GM12878 (cell line): ENCODE results near the gene MICAL3. TPM values are rescaled to one million over a fixed set of nuclear protein-coding genes. Genes with fewer than 3 reads are reported as not detected.

Experiments used
- ATAC-seq: fragments of 200-7000 bp; cut with Tn5 transposase; 3 replicates; pipeline ENCODE4 v1.9.1; 2020; ENCODE audit warnings: mild to moderate bottlenecking, moderate library complexity
- BruUV-seq: library from RNA; stranded (reverse); fragments of 400-500 nt; replicated peaks from 2 replicates; lab custom pipeline; 2021; lab: Mats Ljungman, UMichigan
- CTCF ChIA-PET: fragments of 300-600 bp; sonication (Branson Sonifier 250); formaldehyde crosslinking; extraction: SDS; loops from one replicate; lab custom pipeline; 2021; ENCODE audit warnings: inconsistent platforms; lab: Yijun Ruan, JAX
- POLR2A ChIA-PET: fragments of 350-600 bp; formaldehyde crosslinking; extraction: SDS; loops from one replicate; lab custom pipeline; 2021; ENCODE audit warnings: inconsistent platforms; lab: Charles Lee
- RAD21 ChIA-PET: fragments of 300-600 bp; sonication (Branson Sonifier 250); formaldehyde crosslinking; loops from one replicate; lab custom pipeline; 2023; ENCODE audit warnings: antibody characterized with exemption; ENCODE audit not compliant: unreplicated experiment; lab: Charles Lee
- SMC1A ChIA-PET: fragments of 300-600 bp; sonication (Branson Sonifier 250); formaldehyde crosslinking; loops from one replicate; lab custom pipeline; 2023; ENCODE audit not compliant: unreplicated experiment, uncharacterized antibody; lab: Charles Lee
- DNase-seq: peaks from one replicate; pipeline ENCODE4 v3.0.0-alpha.2; 2011; ENCODE audit warnings: low read depth, low spot score
- FAIRE-seq: peaks from 3 replicates; lab custom pipeline; 2011; peaks lifted over from hg19 to GRCh38; lab: Jason Lieb, UNC
- H2AFZ ChIP-seq: 2 replicates; pipeline ENCODE4 v1.6.0; 2011; ENCODE audit warnings: low read depth, low read length, control low read depth; ENCODE audit not compliant: control insufficient read depth
- H3K27ac ChIP-seq: 2 replicates; pipeline ENCODE4 v1.5.1; 2011; ENCODE audit warnings: control low read depth; ENCODE audit not compliant: control insufficient read depth, insufficient read depth
- H3K27me3 ChIP-seq, 2 experiments: replicated peaks in 1 of 2; 2 replicates each; pipeline versions ENCODE4 v1.6.0 to v1.6.1; 2011; ENCODE audit warnings: low read length in 1 of 2; ENCODE audit not compliant: control insufficient read depth in 2 of 2, insufficient read depth in 2 of 2
- H3K36me3 ChIP-seq, 2 experiments: 2 replicates each; pipeline ENCODE4 v1.5.1; 2011; ENCODE audit warnings: low read length in 1 of 2; ENCODE audit not compliant: control insufficient read depth in 2 of 2, insufficient read depth in 2 of 2
- H3K4me1 ChIP-seq: 2 replicates; pipeline ENCODE4 v1.6.1; 2011; ENCODE audit warnings: mild to moderate bottlenecking, low read length, moderate library complexity, mixed read lengths; ENCODE audit not compliant: control insufficient read depth, insufficient read depth
- H3K4me2 ChIP-seq: 2 replicates; pipeline ENCODE4 v1.6.0; 2011; ENCODE audit warnings: control low read depth; ENCODE audit not compliant: control insufficient read depth, insufficient read depth
- H3K4me3 ChIP-seq: fragments of 200-600 bp; sonication (generic); 2 replicates; pipeline ENCODE4 v1.5.1; 2016
- H3K79me2 ChIP-seq: 2 replicates; pipeline ENCODE4 v1.6.0; 2011; ENCODE audit warnings: low read length; ENCODE audit not compliant: control insufficient read depth, insufficient read depth
- H3K9ac ChIP-seq: 2 replicates; pipeline ENCODE4 v1.8.0; 2011; ENCODE audit warnings: low read length, control low read depth, mixed read lengths; ENCODE audit not compliant: control insufficient read depth, insufficient read depth
- H3K9me3 ChIP-seq: replicated peaks from 3 replicates; pipeline ENCODE4 v1.5.1; 2011; ENCODE audit warnings: mild to moderate bottlenecking, low read length; ENCODE audit not compliant: control insufficient read depth, insufficient read depth
- H4K20me1 ChIP-seq: 2 replicates; pipeline ENCODE4 v1.6.0; 2011; ENCODE audit not compliant: control insufficient read depth, insufficient read depth
- ETV6 ChIP-seq, 2 experiments: fragments of 450-650 bp in 1 of 2; IDR thresholded peaks in 1 of 2; conservative IDR thresholded peaks in 1 of 2; 2 replicates each; pipeline ENCODE4 v1.6.1; 2014; ENCODE audit warnings: antibody characterized with exemption in 1 of 2, borderline replicate concordance in 1 of 2, low read depth in 1 of 2, mild to moderate bottlenecking in 1 of 2, moderate library complexity in 1 of 2
- IKZF1 ChIP-seq: fragments of 450-650 bp; conservative IDR thresholded peaks from 2 replicates; pipeline ENCODE4 v1.6.1; 2017; ENCODE audit warnings: antibody characterized with exemption, mild to moderate bottlenecking
- POLR2A ChIP-seq: IDR thresholded peaks from 2 replicates; pipeline ENCODE4 v1.6.1; 2011; ENCODE audit warnings: low read depth, mild to moderate bottlenecking, low read length
- SUPT20H ChIP-seq: IDR thresholded peaks from 2 replicates; pipeline ENCODE4 v1.6.1; 2011; ENCODE audit warnings: low read depth, mild to moderate bottlenecking, low read length, moderate library complexity, borderline replicate concordance; ENCODE audit not compliant: control insufficient read depth
- WRNIP1 ChIP-seq: IDR thresholded peaks from 2 replicates; pipeline ENCODE4 v1.6.1; 2011; ENCODE audit warnings: low read depth, low read length, improper control_type of control experiment, borderline replicate concordance
- ZSCAN29 ChIP-seq: fragments of 450-650 bp; IDR thresholded peaks from 2 replicates; pipeline ENCODE4 v1.6.1; 2017; ENCODE audit warnings: mild to moderate bottlenecking, moderate library complexity
- WGBS: methylation state at CpG from one replicate; pipeline ENCODE4 v1.1.6; 2016; ENCODE audit warnings: low lambda C conversion rate; ENCODE audit not compliant: insufficient replicate concordance, insufficient coverage; ENCODE audit errors: missing lambda C conversion rate; 5-methylcytosine and 5-hydroxymethylcytosine counted together
- in situ Hi-C: fragments of 300-500 bp; cut with MboI; formaldehyde crosslinking; loops from 9 replicates; pipeline ENCODE4 v1.14.3; 2018; ENCODE audit warnings: mixed read lengths
- intact Hi-C: fragments of 100-400 bp; cut with micrococcal nuclease; formaldehyde crosslinking; loops from one replicate; pipeline ENCODE4 v1.14.2; 2022; ENCODE audit not compliant: unreplicated experiment
- polyA plus RNA-seq, 11 experiments: library from polyadenylated mRNA; depleted of rRNA in 4 of 11; unstranded in 6 of 11; stranded (reverse) in 5 of 11; fragments of >200 nt; fragmentation: Nextera tagmentation in 4 of 11; fragmentation: Illumina TruSeq in 1 of 11; extraction: Ambion mirVana in 4 of 11; extraction: Trizol in 1 of 11; gene quantifications; 1 replicate in 1 of 11; 2 replicates in 10 of 11; pipeline versions ENCODE4 v1.2.1 to v1.2.3, GENCODE V29; 2011 to 2016; ENCODE audit warnings: inconsistent platforms in 2 of 11, missing spikeins in 2 of 11, low read depth in 1 of 11
- total RNA-seq, 4 experiments: library from RNA; depleted of rRNA in 3 of 4; stranded (reverse); fragments of >200 nt in 3 of 4; fragmentation: Illumina TruSeq in 1 of 4; extraction: Trizol in 1 of 4; gene quantifications; 2 replicates each; pipeline versions ENCODE4 v1.2.1 to v1.2.3, GENCODE V29; 2013 to 2021
- TF ChIP-seq, protein P1 (sequence below): fragments of 450-650 bp; formaldehyde crosslinking; IDR thresholded peaks from 2 replicates; pipeline ENCODE4 v1.4.0; 2020; ENCODE audit warnings: mild to moderate bottlenecking, moderate library complexity

MICAL3 gene
- total and polyA plus RNA-seq, 10 of the 15 experiments (the other 5 are each of a cell fraction or from before 2014, with no cell fraction given), result 2.6 to 92.2 (median 24.0) TPM

DNA sequence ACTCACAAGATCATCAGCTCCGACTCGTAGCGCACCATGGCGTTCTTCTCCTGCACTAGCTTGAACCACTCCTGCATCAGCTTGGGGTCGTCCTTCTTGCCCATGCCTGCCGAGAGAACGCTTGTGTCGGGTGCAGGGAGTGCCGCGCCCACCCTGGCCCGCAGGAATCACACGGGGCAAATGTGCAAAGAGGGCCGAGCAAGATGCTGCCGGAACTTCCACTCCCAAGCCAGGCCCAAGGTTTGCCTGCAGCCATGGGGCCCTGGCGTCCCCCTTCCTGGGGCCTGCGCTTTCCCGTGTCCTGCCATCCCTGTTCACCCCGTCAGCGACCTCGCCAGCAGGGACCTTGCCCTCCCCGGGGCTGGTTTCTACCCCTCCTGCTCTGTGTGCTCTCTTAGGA is 233.2 kb downstream of the MICAL3 start:
- Histone ChIP-seq H4K20me1 (no peaks in the 10 kb centered on the region), H2AFZ (no peak overlapping the region), H3K36me3 (peaks cover 0 to 14% of the 10 kb centered on the region in 2 experiments; a peak in 2 of 4 replicates), H3K9me3 (no peaks in the 10 kb centered on the region), H3K9ac (no peak overlapping the region), H3K27ac (no peak overlapping the region), H3K4me3 (no peak overlapping the region), H3K4me2 (no peak overlapping the region), H3K27me3 (no peaks in the 10 kb centered on the region), H3K4me1 (peaks cover 40% of the 10 kb centered on the region), H3K79me2 (peaks cover 2% of the 10 kb centered on the region)
- ChIA-PET POLR2A (no interaction called here), SMC1A (interaction anchor here (0.6 to 0.9 kb wide), 2 partner anchors 26 to 215 kb away, joined by 3 read pairs; no protein-coding TSS in a partner anchor), CTCF (interaction anchor here (1.3 to 1.7 kb wide), 3 partner anchors 12 to 285 kb away, joined by 4 to 7 read pairs (median 5); no protein-coding TSS in a partner anchor), RAD21 (no interaction called here)
- FAIRE-seq, result no peak
- ATAC-seq, result no peak
- WGBS, result 88% methylated on average over 20 of the region's 21 CpGs
- in situ Hi-C loops, result no loop called here
- BruUV-seq, result no TSS peak
- TF ChIP-seq ETV6 (conservative IDR thresholded peaks at IDR 0.05 in 1 of 2, IDR thresholded peaks at IDR 0.05 in 1 of 2; ENCODE audit: borderline replicate concordance in 1 of 2, low read depth in 1 of 2) (no peak), ZSCAN29 (no peak)
- intact Hi-C loops, result no loop called here
- DNase-seq, result no peak

DNA sequence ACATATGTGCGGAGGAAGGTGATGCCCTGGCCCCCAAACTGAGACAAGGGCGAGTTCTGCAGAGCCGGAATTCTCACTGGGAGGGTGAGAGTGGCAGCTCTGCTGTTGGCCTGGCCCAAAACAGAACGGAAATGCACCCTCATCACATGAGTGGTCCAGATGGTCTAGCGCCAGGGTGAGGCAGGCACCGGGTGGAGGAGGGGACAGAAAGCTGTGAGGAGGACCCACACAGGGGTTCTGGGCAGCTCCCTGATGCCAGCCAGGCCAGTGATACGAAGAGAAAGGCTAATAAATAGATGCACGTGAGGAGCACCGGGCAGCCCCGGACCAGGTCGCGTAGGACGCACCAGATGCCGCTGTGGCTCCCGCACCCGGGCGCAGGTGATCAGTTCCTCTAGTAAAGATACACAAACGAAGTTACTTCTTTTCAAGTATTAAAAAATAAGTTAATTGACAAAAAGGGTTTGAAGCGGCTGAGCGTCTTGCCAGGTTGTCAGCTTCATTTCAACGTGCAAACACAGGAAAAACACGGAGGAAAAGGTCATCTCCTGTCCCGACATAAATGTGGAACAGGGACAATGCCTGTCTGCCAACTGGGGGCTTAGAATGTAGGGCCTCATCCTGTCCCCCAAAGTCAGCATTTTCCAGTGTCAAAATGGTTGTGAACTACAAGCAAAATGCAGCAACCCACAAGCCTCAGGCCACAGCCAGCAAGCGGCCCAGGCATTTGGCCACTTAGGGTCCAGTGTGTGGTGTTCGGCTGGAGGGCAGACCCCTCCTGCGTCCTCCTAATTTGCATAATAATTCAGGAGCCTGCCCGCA is 234.8 kb downstream of the MICAL3 start:
- H3K4me2 ChIP-seq, result no peak overlapping the region
- H3K79me2 ChIP-seq, result no peaks in the 10 kb centered on the region
- DNase-seq (no peak), FAIRE-seq (no peak), ATAC-seq (no peak)
- no peaks in the 10 kb centered on the region for H3K27me3 ChIP-seq
- H3K27ac ChIP-seq, result no peak overlapping the region
- in situ Hi-C loops, result no loop called here
- peaks cover 27% of the 10 kb centered on the region for H3K4me1 ChIP-seq
- H3K9ac ChIP-seq, result no peak overlapping the region
- intact Hi-C loops, result no loop called here
- H4K20me1 ChIP-seq, result no peaks in the 10 kb centered on the region
- 74% methylated on average over 27 of the region's 27 CpGs for WGBS
- no TSS peak for BruUV-seq
- no peak overlapping the region for H2AFZ ChIP-seq
- TF ChIP-seq, protein P1, sequence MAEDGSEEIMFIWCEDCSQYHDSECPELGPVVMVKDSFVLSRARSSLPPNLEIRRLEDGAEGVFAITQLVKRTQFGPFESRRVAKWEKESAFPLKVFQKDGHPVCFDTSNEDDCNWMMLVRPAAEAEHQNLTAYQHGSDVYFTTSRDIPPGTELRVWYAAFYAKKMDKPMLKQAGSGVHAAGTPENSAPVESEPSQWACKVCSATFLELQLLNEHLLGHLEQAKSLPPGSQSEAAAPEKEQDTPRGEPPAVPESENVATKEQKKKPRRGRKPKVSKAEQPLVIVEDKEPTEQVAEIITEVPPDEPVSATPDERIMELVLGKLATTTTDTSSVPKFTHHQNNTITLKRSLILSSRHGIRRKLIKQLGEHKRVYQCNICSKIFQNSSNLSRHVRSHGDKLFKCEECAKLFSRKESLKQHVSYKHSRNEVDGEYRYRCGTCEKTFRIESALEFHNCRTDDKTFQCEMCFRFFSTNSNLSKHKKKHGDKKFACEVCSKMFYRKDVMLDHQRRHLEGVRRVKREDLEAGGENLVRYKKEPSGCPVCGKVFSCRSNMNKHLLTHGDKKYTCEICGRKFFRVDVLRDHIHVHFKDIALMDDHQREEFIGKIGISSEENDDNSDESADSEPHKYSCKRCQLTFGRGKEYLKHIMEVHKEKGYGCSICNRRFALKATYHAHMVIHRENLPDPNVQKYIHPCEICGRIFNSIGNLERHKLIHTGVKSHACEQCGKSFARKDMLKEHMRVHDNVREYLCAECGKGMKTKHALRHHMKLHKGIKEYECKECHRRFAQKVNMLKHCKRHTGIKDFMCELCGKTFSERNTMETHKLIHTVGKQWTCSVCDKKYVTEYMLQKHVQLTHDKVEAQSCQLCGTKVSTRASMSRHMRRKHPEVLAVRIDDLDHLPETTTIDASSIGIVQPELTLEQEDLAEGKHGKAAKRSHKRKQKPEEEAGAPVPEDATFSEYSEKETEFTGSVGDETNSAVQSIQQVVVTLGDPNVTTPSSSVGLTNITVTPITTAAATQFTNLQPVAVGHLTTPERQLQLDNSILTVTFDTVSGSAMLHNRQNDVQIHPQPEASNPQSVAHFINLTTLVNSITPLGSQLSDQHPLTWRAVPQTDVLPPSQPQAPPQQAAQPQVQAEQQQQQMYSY (CRISPR knock-in tag), result no peak
- no peak for TF ChIP-seq IKZF1
- no peak for TF ChIP-seq WRNIP1
- TF ChIP-seq SUPT20H, result no peak
- TF ChIP-seq POLR2A, result no peak
- no peak overlapping the region for H3K4me3 ChIP-seq
- POLR2A ChIA-PET, result interaction anchor here (0.5 kb wide), 1 partner anchor 21 kb away, joined by 3 read pairs; no protein-coding TSS in a partner anchor
- SMC1A ChIA-PET, result no interaction called here
- CTCF ChIA-PET, result interaction anchor here (1.1 kb wide), 1 partner anchor 287 kb away, joined by 3 read pairs; no protein-coding TSS in a partner anchor
- peaks cover 0 to 14% of the 10 kb centered on the region in 2 experiments; a peak in 2 of 4 replicates for H3K36me3 ChIP-seq
- RAD21 ChIA-PET, result interaction anchor here (1.0 kb wide), 1 partner anchor 10 kb away, joined by 4 read pairs; no protein-coding TSS in a partner anchor
- H3K9me3 ChIP-seq, result no peaks in the 10 kb centered on the region
